Pancreas (tissue), 10 donors: ENCODE data around the gene DUS1L. TPM values are rescaled to one million over a fixed set of nuclear protein-coding genes. Genes with fewer than 3 reads are reported as not detected.
A peak's percentile ranks its signal among the peaks of the same experiment; 100 is the strongest.

Experiments used
- ATAC-seq, 4 donors: fragments of 200-7000 bp; cut with Tn5 transposase; one replicate each; pipeline versions ENCODE4 v1.8.0 to v1.9.1; 2020; ENCODE audit warnings: mild to moderate bottlenecking in 4 of 4, moderate library complexity in 4 of 4
- DNase-seq, 6 donors: peaks; one replicate each; pipeline ENCODE4 v3.0.0-alpha.2; 2020
- FAIRE-seq: peaks from 2 replicates; lab custom pipeline; 2012; peaks lifted over from hg19 to GRCh38; lab: Jason Lieb, UNC
- H3K27ac ChIP-seq, 4 donors: fragments of 200-600 bp; sonication (generic); 1 replicate in 3 of 4; 2 replicates in 1 of 4; pipeline versions ENCODE4 v1.5.0 to v1.8.0; 2020
- H3K27me3 ChIP-seq, 4 donors: fragments of 200-600 bp; one replicate each; pipeline ENCODE4 v1.8.0; 2021
- H3K36me3 ChIP-seq, 3 donors: fragments of 200-600 bp; sonication (generic) in 1 of 3; one replicate each; pipeline versions ENCODE4 v1.5.0 to v1.8.0; 2020 to 2021
- H3K4me1 ChIP-seq, 3 donors: fragments of 200-600 bp; one replicate each; pipeline ENCODE4 v1.8.0; 2021
- H3K4me3 ChIP-seq, 4 donors: fragments of 200-600 bp; sonication (generic) in 2 of 4; one replicate each; pipeline versions ENCODE4 v1.5.0 to v1.8.0; 2020 to 2021
- H3K9me3 ChIP-seq, 4 donors: fragments of 200-600 bp; one replicate each; pipeline ENCODE4 v1.8.0; 2021
- CTCF ChIP-seq, 4 donors: fragments of 200-600 bp; sonication (generic) in 3 of 4; IDR thresholded peaks; one replicate each; pipeline versions ENCODE4 v1.5.0 to v1.8.0; 2021; ENCODE audit warnings: antibody characterized with exemption in 4 of 4
- WGBS, 2 donors: extraction: QIAGEN DNeasy Blood & Tissue Kit; methylation state at CpG; one replicate each; pipeline ENCODE4 v1.1.7; 2013; 5-methylcytosine and 5-hydroxymethylcytosine counted together
- intact Hi-C, 3 donors: fragments of 100-400 bp; cut with DNase I; formaldehyde crosslinking; loops; one replicate each; pipeline versions ENCODE4 v1.11.1 to v1.14.2; 2022
- polyA plus RNA-seq, 2 donors: library from polyadenylated mRNA; stranded (reverse); fragments of 200-250 nt; gene quantifications; one replicate each; pipeline ENCODE4 v1.2.3, GENCODE V29; 2013
- total RNA-seq, 6 donors: library from RNA; stranded (reverse); fragmentation: NEBNext Ultra II Directional in 4 of 6; extraction: Animal tissue kit (Norgen Biotek cat#: 25700) in 4 of 6; gene quantifications; one replicate each; pipeline versions ENCODE4 v1.2.1 to v1.2.4, GENCODE V29; 2021 to 2023
- donor health status: healthy with polysubstance abuse.
- donor health status: DM: no; HTN: no; CAD: no; lungs with moderate emphysema.
- donor health status: DM: no; HTN: no; CAD: no.
- donor health status: control.
- donor health status: control.
- donor health status: Bipolar disorder and iron deficiency.
- donor health status: DM: yes; HTN: yes; CAD: no.
- donor health status: DM: no; HTN: no; CAD: no.
- donor health status: DM: no; HTN: no; CAD: no.
- donor health status: DM: yes; HTN: yes; CAD: no.

Gene DUS1L
- total and polyA plus RNA-seq, 8 donors, result 56.0 to 186 (median 72.8) TPM

DNA sequence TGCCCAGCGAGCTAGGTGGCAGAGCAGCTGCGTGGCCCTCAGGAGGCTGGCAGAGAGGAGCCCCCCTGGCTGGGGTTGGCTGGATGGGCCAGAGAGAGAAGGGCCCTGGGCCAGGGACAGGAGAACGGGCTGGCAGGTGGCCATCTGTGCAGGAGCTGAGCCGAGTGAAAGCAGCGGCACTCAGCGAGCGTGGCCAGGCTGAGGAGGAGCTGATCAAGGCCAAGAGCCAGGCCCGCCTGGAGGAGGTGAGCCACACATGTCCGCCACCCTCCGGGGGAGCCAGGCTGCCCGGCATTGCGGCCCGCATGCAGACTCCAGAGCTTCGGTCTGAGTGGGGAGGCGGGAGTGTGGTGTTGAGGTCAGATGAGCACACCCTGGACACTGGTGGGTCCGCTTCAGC, 36.2 kb downstream of the DUS1L start:
- no peaks in the 10 kb centered on the region for H3K9me3 ChIP-seq
- H3K36me3 ChIP-seq, result no peaks in the 10 kb centered on the region
- intact Hi-C loops, result loop anchor here (5.0 to 10.0 kb wide), 2 partner anchors 125 to 128 kb away; no protein-coding TSS in a partner anchor
- peaks cover 4 to 5% (median 4%) of the 10 kb centered on the region in 3 donors for H3K4me1 ChIP-seq
- no peak overlapping the region for H3K27ac ChIP-seq
- 93 to 94% methylated on average over 15 to 16 of the region's 16 CpGs for WGBS, 2 donors
- H3K27me3 ChIP-seq, result no peaks in the 10 kb centered on the region
- no peak for FAIRE-seq
- TF ChIP-seq CTCF (IDR thresholded peaks at IDR 0.05), result no peak
- H3K4me3 ChIP-seq, result no peak overlapping the region
- DNase-seq, result peak in 1 of 6 donors; percentile 65
- ATAC-seq, result no peak

- TF ChIP-seq CTCF (IDR thresholded peaks at IDR 0.05), result no peak
- H3K27me3 ChIP-seq, result no peaks in the 10 kb centered on the region
- ATAC-seq (no peak), FAIRE-seq (no peak), DNase-seq (no peak)
- no peaks in the 10 kb centered on the region for H3K36me3 ChIP-seq
- peaks cover 4 to 8% (median 7%) of the 10 kb centered on the region in 3 donors for H3K4me1 ChIP-seq
- H3K9me3 ChIP-seq, result no peaks in the 10 kb centered on the region
- WGBS, 2 donors, result 96 to 98% methylated on average over 9 of the region's 9 CpGs
- intact Hi-C loops, result loop anchor here (5.0 to 10.0 kb wide), 2 partner anchors 126 to 128 kb away; no protein-coding TSS in a partner anchor
- no peak overlapping the region for H3K4me3 ChIP-seq
- H3K27ac ChIP-seq, result no peak overlapping the region
Observed at GRCh38 chr17:82028966-82029365, 36.6 kb downstream of the DUS1L start.

DNA sequence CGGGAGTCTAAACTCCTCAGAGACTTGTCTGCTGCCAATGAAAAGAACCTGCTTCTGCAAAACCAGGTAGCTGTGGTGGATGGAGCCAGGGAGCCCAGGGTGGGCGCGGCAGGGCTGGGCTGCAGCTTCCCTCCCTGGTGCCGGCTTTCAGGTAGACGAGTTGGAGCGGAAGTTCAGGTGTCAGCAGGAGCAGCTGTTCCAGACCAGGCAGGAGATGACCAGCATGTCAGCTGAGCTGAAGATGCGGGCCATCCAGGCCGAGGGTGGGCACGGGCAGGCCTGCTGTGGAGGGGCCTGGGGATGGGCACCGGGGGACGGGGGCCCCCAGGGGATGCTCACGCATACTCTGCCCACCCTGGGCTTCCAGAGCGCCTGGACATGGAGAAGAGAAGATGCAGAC, 37.4 kb downstream of the DUS1L start:
- 93 to 96% methylated on average over 13 of the region's 13 CpGs for WGBS, 2 donors
- FAIRE-seq, result no peak

GRCh38 chr17:82025401-82026107, 40.0 kb downstream of the DUS1L start:
- WGBS, 2 donors, result 91 to 94% methylated on average over 24 to 25 of the region's 25 CpGs
- no peak for DNase-seq
- FAIRE-seq, result no peak
- no peak overlapping the region for H3K27ac ChIP-seq
- H3K36me3 ChIP-seq, result no peaks in the 10 kb centered on the region
- intact Hi-C loops, result loop anchor here (5.0 to 10.0 kb wide), 2 partner anchors 129 to 132 kb away; no protein-coding TSS in a partner anchor
- H3K4me1 ChIP-seq, result peaks cover 9 to 14% (median 11%) of the 10 kb centered on the region in 3 donors
- H3K9me3 ChIP-seq, result no peaks in the 10 kb centered on the region
- TF ChIP-seq CTCF (IDR thresholded peaks at IDR 0.05), result no peak
- H3K27me3 ChIP-seq, result no peaks in the 10 kb centered on the region
- H3K4me3 ChIP-seq, result no peak overlapping the region
- no peak for ATAC-seq

More for the DNA sequence above, 37.4 kb downstream of the DUS1L start:
- H3K36me3 ChIP-seq, result no peaks in the 10 kb centered on the region
- TF ChIP-seq CTCF (IDR thresholded peaks at IDR 0.05), result no peak
- H3K27ac ChIP-seq, result no peak overlapping the region
- H3K4me1 ChIP-seq, result peaks cover 4 to 13% (median 11%) of the 10 kb centered on the region in 3 donors
- no peak overlapping the region for H3K4me3 ChIP-seq
- intact Hi-C loops, result loop anchor here (5.0 to 10.0 kb wide), 2 partner anchors 127 to 129 kb away; no protein-coding TSS in a partner anchor
- H3K27me3 ChIP-seq, result no peaks in the 10 kb centered on the region
- ATAC-seq (no peak), DNase-seq (no peak)
- H3K9me3 ChIP-seq, result no peaks in the 10 kb centered on the region

DNA sequence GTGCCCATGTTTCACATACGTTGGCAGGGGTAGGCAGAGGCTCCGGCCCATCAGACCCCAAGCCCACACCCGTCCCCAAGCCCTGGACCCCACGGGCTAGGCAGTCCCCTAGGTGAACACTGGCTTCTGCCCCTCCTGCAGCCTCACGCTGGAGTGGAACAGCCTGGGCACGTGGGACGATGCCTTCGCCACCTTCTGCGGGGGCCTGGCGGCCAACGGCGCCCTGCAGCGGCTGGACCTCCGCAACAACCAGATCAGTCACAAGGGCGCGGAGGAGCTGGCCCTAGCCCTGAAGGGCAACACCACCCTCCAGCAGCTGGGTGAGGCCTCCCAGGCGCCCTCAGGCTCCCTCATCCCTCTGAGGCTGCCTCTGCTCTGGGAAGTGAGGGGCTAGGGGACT, 40.7 kb downstream of the DUS1L start:
- Histone ChIP-seq H3K9me3 (no peaks in the 10 kb centered on the region), H3K4me1 (peaks cover 9 to 14% (median 11%) of the 10 kb centered on the region in 3 donors), H3K27me3 (no peaks in the 10 kb centered on the region), H3K36me3 (no peaks in the 10 kb centered on the region), H3K4me3 (no peak overlapping the region), H3K27ac (no peak overlapping the region)
- 94 to 98% methylated on average over 17 of the region's 17 CpGs for WGBS, 2 donors
- TF ChIP-seq CTCF (IDR thresholded peaks at IDR 0.05), result no peak
- peak in 1 of 6 donors; percentile 38 for DNase-seq
- no peak for ATAC-seq
- intact Hi-C loops, result loop anchor here (5.0 to 10.0 kb wide), 2 partner anchors 130 to 132 kb away; no protein-coding TSS in a partner anchor
- no peak for FAIRE-seq
